GM12891 (cell line): ENCODE measurements around the gene DYNC1LI1.

Experiments
- DNase-seq: peaks from one replicate; pipeline ENCODE4 v3.0.0; 2011; ENCODE audit warnings: low spot score; ENCODE audit not compliant: insufficient read length
- FAIRE-seq: peaks from 2 replicates; lab custom pipeline; 2011; peaks lifted over from hg19 to GRCh38; lab: Jason Lieb, UNC
- PAX5 ChIP-seq: IDR thresholded peaks from 2 replicates; pipeline ENCODE4 v1.6.1; 2011; ENCODE audit warnings: low read length, moderate library complexity, mild to moderate bottlenecking; ENCODE audit not compliant: insufficient read depth, severe bottlenecking
- POLR2A ChIP-seq: IDR thresholded peaks from 2 replicates; pipeline ENCODE4 v1.6.1; 2011; ENCODE audit warnings: low read depth, low read length, control low read depth
- POLR2AphosphoS5 ChIP-seq: IDR thresholded peaks from 2 replicates; pipeline ENCODE4 v1.6.1; 2011; ENCODE audit warnings: low read depth, low read length, control low read depth
- POU2F2 ChIP-seq: IDR thresholded peaks from 2 replicates; pipeline ENCODE4 v1.6.1; 2011; ENCODE audit warnings: low read depth, mild to moderate bottlenecking, control low read depth, low read length, moderate library complexity
- SPI1 ChIP-seq: IDR thresholded peaks from 2 replicates; pipeline ENCODE4 v1.6.1; 2011; ENCODE audit warnings: low read depth, low read length, control low read depth
- TAF1 ChIP-seq: IDR thresholded peaks from 2 replicates; pipeline ENCODE4 v1.6.1; 2011; ENCODE audit warnings: low read depth, low read length, control low read depth

DYNC1LI1 gene

DNA sequence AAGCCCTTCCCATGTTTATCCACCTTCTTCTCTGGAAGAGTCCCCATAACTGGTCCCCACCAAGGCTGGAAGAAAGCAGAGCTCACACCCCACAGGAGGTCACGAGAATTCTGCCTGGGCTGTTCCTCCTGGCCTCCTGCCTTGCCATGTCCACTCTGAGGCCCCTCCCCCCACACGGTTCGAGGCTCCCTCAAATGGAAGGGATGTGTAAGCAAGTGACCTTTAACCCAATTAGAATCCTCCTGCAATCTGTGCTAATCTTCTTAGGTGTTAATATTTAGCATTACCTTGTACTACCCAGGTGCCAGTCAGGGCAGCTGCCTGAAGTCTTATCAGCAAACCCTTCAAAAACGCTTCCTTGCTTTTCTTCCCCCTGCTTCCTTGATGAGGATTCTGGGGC is 32.4 kb upstream of the DYNC1LI1 start:
- no peak for DNase-seq
- FAIRE-seq = no peak
- no peak for TF ChIP-seq SPI1
- TF ChIP-seq POLR2A = no peak
- TF ChIP-seq POU2F2 = no peak
- no peak for TF ChIP-seq TAF1

DNA sequence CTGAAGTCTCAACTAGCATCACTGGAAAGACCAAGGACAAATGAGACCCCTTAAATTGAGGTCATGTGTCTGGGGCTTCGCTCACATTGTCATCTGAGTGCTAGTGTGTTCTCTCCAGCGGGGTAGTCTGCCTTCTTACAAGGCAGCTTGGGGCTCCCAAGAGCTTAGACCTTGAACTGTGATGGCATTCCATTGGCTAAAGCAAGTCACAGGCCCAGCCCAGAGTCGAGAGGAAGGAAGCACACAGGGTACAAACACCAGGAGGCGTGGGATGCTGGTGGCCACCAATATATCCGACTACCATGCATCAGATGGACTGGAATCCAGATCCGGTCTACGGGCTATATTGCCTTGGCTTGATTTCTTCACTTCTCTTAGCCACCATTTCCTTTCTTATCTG is 31.5 kb upstream of the DYNC1LI1 start:
- FAIRE-seq = no peak
- DNase-seq = no peak
- TF ChIP-seq PAX5 (no peak), POU2F2 (no peak), POLR2A (no peak), POLR2AphosphoS5 (no peak), SPI1 (no peak), TAF1 (no peak)

DNA sequence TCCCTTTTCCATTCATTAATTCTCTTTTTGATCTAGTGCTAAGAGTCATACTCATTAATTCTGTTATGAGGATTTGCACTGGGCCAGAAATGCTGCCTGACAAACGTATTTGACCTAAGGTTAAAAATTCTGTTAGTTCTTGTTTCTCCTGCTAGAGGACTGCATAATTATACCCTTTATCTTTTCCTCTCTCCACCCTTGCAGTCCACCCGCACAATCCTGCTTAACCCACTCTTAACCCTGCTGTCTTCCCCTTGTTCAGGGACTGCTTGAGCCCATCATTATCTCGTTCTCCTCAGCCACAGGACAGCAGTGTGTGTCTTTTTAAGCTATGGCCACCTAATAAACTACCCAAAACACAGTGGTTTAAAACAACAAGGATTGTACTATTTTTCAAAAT is 31.1 kb upstream of the DYNC1LI1 start:
- no peak for DNase-seq
- no peak for FAIRE-seq
- TF ChIP-seq POU2F2 = no peak
- no peak for TF ChIP-seq PAX5
- TF ChIP-seq POLR2AphosphoS5 = no peak
- no peak for TF ChIP-seq TAF1
- no peak for TF ChIP-seq SPI1
- TF ChIP-seq POLR2A = no peak

DNA sequence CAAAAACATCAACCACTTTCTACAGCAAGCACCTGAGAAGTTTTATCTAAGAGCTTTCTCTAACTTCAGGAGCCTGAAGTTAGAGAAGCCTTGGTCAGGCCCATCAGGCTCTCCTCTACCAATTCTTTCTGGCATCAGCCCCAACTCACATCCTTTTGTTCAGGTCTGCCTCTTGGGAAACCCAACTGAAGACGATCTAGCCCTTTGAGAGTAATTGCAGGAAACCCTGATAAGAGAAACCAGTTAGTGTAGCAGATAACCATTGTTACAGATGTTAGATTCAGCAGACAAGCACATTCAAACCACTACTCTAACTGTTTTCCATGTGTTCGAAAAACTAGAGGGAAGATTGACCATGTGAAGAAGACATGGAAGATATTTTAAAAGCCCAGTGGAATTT is 27.0 kb upstream of the DYNC1LI1 start:
- DNase-seq (no peak), FAIRE-seq (no peak)
- TF ChIP-seq TAF1 (no peak), POLR2AphosphoS5 (no peak), PAX5 (no peak), SPI1 (no peak), POU2F2 (no peak)

DNA sequence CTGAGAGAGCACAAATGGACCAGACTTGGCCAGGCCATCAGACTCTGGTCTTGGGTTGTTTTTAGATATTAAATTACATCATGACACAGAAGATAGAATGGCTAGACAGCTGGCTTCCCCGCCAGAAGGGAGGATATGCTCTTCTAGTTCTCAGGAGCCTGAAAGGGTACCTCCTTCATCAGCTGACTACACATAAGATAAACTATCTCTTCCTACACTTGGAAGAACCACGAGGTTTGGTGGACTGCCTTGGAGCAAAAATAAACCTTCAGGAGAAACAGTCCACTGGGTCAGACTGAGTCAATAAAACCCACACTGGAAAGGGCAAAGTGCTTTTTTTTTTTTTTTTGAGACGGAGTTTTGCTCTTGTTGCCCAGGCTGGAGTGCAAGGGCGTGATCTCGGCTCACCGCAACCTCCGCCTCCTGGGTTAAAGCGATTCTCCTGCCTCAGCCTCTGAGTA is 26.3 kb upstream of the DYNC1LI1 start:
- FAIRE-seq (no peak), DNase-seq (no peak)
- TF ChIP-seq SPI1 (no peak), POLR2AphosphoS5 (no peak), TAF1 (no peak), POU2F2 (no peak), POLR2A (no peak), PAX5 (no peak)

DNA sequence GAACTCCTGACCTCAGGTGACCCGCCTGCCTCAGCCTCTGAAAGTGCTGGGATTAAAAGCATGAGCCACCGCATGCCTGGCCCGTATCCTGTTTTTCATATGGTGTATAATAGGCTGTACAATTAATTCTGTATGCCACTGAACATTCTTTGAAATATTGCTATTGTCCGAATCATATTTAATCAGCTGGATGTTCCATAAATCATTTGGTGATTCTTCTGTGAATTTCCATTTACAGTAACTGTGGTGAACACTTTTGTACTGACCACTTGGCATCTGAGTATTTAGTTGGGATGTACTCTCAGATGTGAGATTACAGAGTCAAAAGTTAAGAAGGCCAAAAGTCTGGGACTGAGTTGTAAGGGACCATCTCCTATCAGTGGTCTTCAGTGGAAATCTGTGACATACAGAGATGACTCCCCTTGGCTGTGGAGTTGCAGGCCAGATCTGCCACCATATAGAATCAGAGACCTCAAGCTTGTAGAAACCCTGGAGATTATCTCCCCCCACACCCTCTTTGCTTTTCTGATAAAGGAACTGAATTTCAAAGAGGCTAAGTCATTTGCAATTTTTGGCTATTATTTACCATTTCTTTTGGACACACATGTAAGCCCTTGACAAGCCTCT is 25.7 kb upstream of the DYNC1LI1 start:
- TF ChIP-seq POLR2A (no peak), TAF1 (no peak), SPI1 (no peak), POU2F2 (no peak)
- no peak for DNase-seq
- FAIRE-seq = no peak

DNA sequence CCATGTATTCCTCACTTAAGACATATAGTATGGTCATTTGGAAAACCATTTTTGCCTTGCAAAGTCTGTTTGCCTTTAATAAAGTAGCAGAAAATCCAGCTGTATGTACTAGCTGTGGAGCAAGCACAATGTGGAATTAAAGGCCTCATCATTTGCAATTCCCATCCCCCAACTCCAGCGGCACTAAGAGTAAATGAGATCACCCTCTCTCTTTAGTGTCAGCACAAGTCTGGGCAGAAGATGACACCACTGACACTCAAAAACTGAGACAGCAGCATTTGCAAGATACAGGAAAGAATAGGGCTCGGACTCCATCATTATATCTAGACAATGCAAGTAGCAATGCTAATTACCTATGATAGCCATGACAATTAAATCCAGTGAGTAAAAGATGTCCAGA is 24.7 kb upstream of the DYNC1LI1 start:
- FAIRE-seq (no peak), DNase-seq (no peak)
- TF ChIP-seq POLR2AphosphoS5 (no peak), PAX5 (no peak), TAF1 (no peak), POU2F2 (no peak), POLR2A (no peak), SPI1 (no peak)

DNA sequence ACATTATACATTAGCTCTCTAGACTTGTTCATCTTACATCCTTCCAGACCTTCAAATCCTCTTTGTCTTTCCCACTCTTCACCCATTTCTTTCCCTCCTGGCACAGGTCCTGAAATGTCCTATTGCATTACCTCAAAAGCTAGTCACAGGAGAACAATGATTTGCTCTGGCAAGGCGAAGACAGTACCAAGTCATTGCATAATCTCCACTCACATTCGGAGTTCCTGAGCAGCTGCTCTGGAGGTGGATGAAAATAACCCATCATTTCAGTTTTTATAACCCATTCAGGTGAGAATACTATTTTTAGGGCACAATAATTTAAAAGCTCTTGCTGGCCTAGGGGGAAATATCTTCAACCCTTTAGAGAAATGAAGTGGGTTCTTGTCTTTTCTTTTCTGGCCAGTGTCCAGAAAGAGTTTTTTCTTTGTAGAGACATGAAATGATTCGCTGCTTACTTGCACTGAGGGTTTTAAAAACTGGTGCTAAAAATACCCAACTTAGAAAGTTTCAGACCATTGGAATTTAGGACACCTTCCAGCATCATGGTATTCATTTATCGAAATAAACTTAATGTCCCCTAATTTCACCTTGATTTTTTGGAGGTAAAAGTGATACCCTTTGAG is 23.4 kb upstream of the DYNC1LI1 start:
- TF ChIP-seq POLR2A = no peak
- TF ChIP-seq TAF1 = no peak
- TF ChIP-seq POU2F2 = no peak
- no peak for TF ChIP-seq SPI1
- DNase-seq (no peak), FAIRE-seq (no peak)

DNA sequence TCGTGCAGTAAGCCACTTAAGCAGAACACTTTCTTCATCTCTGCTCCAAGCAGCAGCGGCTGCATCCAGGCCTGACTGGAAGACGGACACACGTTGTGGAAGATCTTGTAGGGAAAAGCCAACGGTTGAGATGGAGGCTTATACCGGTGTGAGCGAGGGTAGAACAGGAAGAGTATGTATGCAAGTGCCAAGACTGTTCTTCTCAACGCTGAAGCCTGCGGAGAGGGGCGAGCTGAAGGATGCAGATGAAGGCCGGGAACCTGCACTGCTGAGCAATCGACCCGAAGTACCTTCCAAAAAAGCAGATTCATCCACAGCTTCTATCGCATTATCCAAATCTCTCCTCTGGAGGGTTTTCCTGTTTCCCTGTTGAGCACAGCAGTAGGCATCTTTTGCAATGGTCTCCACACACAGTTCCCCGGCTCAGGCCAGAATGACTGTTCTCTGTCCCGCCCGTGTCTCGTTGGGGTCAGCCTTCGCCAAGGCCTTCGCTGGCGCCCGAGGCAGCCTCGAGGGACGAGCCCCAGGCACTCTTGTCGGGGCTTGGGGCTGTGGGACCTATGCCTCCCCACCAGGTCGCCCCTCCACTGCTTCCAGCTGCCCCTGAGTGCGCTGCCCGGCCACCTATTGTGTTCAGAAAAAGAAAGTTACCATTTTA is 22.2 kb upstream of the DYNC1LI1 start:
- DNase-seq (no peak), FAIRE-seq (no peak)
- no peak for TF ChIP-seq POLR2A
- TF ChIP-seq TAF1 = no peak
- no peak for TF ChIP-seq POLR2AphosphoS5
- no peak for TF ChIP-seq SPI1
- TF ChIP-seq POU2F2 = no peak
- no peak for TF ChIP-seq PAX5

DNA sequence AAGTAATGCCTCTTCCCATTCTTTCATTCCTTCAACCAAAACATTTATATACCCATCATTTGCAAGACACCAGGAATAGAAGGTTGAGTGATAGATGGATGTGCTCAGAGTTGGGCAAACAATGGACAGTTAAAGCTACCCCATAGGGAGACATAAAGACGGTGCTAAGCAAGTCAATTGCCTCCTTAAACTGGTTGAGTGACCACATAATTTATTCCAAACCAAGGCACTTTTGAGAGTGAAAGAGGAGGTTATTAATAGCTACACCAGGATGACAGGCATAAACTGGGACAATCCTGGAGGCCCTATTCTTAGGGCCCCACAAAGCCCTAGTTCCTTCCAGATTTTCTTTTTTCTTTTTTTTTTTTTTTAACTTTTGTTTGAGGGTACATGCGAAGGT is 21.4 kb upstream of the DYNC1LI1 start:
- DNase-seq = no peak
- no peak for TF ChIP-seq PAX5
- no peak for TF ChIP-seq TAF1
- TF ChIP-seq POLR2A = no peak
- TF ChIP-seq POU2F2 = no peak
- TF ChIP-seq POLR2AphosphoS5 = no peak
- no peak for TF ChIP-seq SPI1
- FAIRE-seq = no peak
